ENCODE results near the gene C1orf210.

The C1orf210 gene

DNA sequence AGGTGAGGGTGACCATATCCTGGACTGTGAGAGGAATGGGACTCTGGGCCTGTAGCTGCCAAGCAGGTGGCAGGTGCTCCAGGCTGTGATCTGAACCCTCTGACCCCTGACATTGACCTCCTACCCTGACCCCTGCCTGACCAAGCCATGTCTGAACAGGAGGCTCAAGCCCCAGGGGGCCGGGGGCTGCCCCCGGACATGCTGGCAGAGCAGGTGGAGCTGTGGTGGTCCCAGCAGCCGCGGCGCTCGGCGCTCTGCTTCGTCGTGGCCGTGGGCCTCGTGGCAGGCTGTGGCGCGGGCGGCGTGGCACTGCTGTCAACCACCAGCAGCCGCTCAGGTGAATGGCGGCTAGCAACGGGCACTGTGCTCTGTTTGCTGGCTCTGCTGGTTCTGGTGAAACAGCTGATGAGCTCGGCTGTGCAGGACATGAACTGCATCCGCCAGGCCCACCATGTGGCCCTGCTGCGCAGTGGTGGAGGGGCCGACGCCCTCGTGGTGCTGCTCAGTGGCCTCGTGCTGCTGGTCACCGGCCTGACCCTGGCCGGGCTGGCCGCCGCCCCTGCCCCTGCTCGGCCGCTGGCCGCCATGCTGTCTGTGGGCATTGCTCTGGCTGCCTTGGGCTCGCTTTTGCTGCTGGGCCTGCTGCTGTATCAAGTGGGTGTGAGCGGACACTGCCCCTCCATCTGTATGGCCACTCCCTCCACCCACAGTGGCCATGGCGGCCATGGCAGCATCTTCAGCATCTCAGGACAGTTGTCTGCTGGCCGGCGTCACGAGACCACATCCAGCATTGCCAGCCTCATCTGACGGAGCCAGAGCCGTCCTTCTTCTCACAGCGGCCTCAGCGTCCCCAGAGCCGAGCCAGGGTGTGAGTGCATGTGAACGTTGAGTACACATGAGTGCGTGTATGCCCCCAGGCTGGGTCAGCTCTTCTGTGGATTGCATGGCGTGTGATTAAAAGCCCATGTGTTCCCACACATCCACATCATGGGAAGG, 12.5 kb downstream of the C1orf210 start:
- no peak for DNase-seq

DNA sequence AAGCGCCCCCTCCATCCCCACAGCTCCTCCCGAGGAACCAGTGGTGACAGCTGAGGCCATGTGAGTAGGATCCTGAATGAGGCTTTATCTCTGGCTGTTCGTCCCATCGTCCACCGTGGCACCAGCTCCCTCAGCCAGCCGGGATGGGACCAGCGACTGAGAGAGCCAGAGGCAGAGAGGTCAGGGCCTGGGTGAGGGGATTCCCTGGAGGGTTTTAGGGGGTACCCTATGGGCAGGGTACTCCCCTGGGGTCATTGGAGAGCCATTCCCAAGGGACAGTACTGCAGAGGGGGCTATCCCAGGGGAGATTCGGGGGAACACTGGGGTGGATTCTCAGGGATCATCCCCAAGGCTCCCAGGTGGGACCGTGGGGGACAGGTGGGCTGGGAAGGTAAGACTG, 13.2 kb downstream of the C1orf210 start:
- DNase-seq: no peak

DNA sequence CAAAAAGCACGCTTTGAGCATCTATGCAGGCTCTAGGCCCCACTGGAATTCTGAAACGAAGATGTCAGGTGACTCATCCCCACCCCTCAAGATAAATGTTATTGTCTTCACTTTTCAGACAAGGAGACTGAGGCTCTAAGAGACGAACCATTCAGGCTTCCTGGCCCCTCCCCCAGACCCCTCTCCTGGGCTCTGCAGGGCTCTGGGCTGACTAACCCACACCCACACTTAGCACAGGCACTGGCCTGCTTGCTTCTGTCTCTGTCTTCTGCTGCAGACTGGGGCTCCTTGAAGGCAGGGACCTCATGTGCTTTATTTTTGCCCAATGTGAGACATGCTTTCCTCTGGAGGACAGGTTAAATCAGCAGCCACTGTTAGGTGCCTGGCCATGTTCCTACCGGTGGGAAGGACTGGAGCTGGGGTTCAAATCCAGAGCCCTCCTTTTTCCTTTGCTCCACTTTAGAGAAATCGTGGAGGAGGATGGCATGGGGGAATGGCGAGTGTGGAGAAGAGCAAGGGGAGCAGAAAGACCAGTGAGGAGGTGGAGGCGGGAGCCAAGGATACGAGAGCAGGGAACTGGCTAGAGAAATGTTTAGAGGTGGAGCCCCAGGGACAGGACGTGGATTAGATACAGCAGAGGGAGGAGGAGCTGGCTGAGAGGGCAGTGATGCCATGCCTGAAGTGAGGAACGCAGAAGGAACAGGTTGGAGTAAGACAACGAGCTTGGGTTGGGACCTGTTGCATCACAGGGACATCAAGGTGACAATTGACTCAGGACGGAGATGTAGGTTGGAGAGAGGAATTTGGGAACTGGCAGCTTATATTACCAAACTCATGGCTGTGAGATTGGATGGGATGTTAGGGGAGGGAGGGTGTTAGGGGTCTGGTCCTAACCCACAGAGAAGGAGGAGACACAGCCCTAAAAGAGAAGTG, 13.9 kb downstream of the C1orf210 start:
- no peak for DNase-seq

DNA sequence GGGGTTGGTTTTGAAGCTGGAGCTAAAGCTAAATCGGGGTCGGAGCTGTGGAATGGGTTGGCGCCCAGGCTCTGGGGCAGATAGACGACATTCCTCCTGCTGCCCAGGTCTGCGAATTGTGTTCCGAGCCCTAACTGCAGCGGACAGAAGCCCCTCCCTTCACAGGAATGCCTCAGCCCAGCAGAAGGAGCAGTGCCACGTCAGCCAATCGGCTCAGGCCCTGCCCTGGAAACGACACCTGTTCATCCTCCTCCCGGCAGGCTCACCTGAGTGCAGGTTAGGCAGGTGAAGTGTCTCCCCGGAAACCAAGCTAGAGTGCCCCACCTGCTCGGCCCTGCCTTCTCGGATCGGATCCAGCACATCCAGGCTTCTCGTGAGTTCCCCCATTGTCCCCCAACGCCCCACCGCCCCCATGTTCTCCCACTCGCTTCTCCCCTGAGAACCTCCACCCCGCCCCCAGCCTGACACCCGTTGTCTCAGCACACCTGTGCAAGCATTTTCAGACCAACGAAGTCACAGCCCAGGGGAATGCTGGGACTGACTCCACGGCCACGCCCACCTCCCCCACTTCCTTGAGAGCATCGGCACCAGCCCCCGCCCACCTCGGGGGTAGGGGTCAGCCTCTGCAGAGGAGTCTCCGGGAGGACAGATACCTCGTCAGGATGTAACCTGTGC, 14.8 kb downstream of the C1orf210 start:
- no peak for DNase-seq

DNA sequence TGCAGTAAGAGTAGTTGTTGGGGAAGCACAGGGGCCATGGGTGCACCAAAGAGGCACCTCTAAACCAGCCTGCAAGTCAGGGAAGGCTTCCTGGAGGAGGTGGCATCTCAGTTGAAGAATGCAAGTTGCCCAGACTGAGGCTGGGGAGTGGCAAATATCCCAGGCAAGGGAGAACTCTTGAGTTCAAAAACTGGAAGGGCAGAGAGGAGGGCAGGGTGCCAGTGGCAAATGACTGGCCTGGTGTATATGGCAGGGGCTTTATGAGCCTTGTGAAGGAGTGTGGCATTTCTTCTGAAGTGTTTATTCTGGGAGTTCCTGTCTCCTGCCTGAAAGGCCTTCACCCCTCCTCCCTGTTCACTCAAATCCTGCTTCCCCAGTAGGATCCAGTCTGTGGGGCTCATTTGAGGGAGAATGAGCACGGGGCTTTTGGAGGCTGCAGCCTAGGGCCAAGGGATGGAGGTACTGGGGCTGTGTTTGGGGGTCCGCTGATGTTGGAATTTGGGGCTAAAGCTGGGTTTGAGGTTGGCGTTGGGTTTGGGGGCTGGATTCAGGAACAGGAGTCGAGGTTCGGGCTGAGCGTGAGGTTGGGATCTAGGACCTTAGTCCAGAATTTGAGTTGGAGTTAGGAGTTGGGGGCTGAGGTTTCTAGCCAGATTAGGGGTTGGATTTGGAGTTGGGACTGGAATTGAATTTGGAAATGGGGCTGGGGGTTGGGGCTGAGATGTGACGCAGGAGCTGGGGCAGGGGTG, 15.6 kb downstream of the C1orf210 start, which contains the start of gene TMEM125:
TSS of gene TMEM125 (plus strand) at position 357 of the 749 bp plus-strand sequence. CDS start 2,740 bp downstream, outside the sequence.
- DNase-seq: no peak

DNA sequence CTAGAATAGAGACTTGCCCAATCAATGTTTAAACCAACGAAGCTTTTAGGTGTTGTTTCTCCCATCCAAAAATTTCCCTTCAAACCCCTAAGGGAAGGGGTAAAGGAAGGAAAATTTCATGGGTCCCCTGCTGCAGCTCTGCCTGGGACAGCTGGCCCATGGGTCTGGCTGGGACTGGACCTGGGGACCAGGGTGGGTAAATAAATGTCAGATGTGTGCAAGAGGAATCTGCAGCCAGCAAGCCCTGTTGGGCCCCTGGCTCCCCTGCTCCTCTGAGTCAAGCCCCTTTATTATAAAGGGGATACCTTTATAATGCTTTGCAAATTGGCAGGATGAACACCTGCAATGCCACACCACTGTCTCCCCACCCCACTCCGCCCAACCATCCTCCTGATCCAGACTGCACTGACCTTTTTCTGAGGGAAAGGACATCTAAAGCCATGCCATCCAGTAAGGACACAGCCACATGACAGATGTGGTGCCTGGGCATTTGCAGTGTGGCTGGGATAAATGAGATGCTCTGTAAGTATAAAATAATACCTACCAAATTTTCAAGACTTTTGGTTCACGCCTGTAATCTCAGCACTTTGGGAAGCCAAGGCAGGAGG, 17.5 kb downstream of the C1orf210 start:
- no peak for DNase-seq

DNA sequence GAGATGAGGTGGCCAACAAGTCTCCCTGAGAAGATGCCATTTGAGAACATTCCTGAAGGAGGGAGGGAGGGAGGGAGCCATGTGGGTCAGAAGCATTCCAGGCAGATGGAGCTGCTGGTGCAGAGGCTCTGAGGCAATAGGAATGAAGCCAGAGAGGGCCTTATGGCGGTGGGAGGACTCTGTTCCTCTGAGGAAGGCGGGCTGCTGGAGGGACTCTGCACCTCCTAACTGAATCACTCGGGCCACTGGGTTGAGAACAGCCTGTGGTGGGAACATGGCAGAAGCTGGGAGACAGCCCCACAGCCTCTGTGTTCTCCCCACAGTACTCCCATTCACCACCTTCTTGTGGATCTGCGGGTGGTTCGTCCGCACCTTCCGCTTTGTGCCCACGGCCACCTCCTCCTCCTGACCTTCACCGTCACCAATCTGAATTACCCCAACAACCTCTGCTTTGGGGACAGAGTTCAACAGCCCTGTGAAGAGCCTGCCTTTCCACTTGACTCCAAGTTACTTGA, 18.0 kb downstream of the C1orf210 start:
- DNase-seq: no peak

DNA sequence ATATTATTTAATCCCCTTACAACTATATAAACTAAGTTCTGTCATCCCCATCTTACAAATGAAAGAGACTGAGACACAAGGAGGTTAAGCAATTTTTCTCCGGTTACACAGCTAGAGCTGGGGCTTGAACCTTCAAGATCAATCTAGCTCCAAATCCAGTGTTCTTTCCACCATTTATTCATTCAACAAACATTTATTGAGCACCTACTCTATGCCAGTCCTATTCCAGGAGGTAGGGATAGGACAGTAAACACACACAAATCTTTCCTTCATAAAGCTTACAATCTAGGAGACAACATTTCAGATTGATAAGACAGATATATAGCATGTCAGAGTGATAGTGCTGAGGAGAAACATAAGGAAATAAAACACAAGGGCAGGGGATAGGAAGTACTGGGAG, 18.5 kb downstream of the C1orf210 start:
- DNase-seq: no peak

DNA sequence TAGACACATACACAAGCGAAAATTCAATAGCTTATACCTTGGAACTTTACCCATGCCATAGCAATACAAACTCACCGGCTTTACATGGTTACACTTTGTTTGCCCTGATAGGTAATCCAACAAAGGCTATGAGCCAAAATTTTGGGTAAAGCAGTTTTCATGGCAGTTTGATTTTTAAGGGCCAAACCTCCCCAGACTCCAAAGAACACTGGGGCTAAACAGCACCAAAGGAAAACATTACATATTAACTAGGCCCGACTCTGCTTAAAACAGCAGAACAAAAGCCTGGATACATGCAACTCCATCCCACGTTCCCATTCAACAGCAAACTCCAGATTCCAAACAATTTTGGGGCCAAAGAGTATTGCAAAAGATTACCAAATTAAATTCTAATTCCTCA, 19.9 kb downstream of the C1orf210 start:
- DNase-seq: no peak

DNA sequence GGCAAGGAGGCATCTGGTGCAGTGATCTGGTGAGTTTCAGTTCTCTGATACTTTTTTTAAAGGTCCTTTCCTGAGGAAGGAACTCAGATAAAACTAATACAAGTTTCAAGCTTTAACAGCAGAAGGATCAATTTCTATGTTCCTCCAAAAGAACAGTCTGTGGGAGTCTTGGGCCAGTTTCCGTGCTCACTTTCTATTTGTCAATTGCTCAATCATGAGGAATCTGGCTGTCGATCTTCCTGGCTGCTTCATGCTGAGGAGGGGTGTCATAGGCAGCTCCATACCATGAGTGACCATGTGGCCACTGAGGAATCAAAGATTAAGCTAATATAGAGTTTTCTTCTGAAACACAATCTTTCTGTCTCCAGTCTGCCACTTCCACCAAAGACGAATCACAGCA, 27.0 kb downstream of the C1orf210 start:
- DNase-seq: no peak

DNA sequence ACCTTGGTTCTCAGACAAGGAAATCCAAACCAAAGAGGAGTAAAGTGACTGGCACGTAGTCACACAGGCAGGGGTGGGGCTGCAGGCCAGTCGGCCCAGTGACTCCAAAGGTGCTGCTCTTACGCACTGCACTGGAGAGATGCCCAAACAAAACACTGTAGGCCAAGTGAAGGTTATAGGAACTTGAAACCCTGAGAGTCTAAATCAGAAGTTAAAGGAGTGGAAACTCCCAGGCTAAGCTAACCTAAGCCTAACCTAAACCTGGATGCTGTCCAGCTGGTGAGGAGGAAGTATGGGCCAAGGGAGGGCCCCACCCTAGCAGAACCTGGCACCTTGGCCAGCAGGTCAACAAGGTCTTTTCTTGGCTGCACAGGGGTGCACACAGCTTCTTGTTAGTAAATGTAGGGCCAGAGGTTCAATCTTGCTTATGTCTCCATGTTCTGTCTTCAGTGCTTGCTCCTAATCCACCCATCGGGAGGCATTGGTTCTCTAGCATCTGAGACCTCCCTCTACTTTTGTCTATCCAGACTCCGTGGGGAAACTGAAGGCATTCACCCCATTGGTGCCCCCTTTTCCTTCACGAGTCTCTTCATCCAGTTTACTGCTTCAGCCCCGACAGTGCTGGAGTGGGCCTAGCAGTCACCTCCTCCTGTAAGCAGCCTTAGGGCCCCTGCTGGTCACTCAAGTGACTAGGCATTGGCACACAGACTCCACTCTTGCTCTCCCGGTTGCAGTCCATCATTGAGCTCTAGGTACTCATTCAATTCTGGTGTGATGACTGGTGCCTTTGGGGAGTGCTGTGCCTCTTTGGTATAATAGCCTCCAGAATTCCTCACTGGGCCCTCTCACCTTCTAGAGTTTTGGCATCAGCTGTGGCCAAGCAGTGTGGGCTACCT, 28.5 kb downstream of the C1orf210 start:
- DNase-seq: no peak

DNA sequence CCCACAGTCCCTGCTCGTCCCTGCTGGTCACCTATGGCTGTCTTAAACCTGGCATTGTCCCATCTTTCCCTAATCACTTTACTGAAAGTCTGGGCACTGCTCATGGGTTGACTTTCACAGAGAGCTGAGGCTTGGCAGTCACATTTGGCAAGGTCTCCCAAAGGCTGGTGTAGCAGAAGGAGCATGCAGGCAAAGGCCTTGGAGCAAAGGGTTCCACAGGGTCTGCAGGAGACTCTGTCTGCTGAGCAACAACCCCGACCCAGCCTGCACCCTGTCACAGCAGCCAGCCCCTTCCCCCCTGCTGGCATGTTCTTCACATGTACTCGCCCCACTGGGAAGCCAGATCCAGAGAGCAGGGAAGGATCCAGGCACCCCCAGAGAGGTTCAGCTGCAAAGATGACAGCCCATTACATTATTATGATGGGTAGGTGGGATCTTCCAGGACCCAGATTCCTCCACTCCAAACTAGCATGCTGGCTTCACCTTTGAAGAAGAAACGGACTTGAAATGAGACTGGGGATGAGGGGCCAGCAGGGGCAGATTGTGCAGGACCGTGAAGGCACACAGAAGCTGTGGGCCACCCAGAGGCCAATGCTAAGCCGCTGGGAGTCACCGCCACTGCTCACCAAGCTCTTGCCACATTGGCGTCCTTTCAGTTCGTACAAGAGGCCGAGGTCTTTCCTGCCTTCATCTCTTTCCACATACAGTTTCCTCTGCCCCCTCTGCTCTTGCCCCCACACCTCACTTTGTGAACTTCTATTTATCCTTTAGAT, 29.8 kb downstream of the C1orf210 start:
- DNase-seq: no peak

DNA sequence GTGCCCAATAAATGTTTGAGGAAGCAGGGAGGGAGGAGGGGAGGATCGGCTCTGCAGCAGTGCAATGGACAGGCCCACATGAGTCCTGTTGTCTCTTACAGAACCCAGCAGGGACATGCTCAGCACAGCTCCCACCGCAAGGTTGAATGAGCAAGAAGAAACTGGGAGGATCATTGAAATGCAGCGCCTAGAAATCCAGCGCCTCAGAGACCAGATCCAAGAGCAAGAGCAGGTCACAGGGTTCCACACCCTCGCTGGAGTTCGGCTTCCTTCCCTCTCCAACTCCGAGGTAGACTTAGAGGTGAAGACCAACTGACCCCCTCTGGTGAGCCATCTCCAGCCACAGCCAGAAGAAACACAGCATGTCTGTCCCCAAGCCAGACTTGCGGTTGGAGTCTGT, 31.5 kb downstream of the C1orf210 start:
- no peak for DNase-seq

DNA sequence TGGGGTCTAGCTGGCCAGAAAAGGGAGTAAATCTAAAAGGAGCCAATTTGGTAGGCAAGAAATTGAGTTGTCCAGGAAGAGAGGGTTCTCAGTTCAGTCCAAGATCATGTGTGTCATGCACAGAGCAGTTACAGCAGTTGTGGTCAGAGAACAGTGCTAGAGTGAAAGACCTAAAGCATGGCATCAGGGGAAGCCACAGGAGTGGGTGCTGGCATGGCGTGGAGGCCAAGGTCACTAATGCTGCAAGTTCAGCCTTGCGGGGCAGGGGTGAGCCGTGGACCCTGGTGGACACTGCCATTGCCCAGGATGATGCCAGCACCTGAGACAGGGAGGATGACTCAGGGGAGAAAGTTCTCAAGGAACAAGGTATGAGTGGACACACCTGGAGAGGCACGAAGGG, 32.2 kb downstream of the C1orf210 start:
- DNase-seq: no peak

DNA sequence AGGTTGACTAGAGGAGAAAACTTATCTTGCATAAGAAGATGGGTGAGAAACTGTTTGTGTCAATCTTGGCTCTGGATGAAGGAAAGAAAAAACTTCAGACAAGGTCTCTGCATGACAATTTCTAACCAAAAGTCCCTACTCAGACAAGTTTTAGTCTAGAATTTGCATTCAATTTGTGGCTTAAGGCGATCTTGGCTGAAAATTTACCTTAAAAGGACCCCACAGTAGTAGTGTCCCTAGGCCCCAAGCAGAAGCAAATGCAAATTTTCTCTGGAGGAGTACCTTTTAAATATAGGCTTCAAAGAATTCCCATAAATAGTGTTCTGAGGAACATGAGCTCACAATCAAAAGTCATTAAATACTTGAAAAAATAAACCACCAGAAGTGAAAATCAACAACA, 33.2 kb downstream of the C1orf210 start:
- DNase-seq: no peak

DNA sequence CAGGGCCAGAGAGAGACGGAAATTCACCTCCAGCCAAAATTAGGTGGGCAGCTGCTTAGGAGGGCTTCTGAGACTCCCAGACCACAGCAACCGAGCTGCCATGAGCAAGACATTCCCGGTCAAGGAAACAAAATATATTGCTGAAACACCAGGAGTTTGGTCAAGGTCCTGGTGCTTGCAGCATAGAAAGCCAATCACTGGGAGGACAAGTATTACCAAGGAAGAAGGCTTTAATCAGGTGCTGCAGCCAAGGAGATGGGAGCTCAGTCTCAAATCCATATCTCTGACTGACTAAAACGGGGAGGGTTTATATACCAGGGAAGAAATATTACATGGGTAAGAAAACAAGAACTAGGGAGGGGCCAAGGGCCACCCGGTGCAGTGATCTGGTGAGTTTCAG, 34.4 kb downstream of the C1orf210 start:
- no peak for DNase-seq

DNA sequence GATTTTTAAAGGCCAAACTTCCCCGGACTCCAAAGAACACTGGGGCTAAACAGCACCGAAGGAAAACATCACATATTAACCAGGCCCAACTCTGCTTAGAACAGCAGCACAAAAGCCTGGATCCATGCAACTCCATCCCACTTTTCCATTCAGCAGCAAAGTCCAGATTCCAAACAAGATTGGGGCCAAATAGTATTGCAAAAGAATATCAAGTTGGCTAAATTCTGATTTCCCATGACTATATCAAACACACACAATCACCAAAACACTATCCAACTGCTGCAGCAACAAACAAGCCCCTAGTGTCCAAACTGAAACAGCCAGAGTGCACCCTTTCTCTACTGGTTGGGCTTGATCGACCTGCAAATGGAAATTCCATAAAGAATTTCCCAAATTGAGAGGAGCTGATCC, 35.0 kb downstream of the C1orf210 start:
- DNase-seq: no peak

DNA sequence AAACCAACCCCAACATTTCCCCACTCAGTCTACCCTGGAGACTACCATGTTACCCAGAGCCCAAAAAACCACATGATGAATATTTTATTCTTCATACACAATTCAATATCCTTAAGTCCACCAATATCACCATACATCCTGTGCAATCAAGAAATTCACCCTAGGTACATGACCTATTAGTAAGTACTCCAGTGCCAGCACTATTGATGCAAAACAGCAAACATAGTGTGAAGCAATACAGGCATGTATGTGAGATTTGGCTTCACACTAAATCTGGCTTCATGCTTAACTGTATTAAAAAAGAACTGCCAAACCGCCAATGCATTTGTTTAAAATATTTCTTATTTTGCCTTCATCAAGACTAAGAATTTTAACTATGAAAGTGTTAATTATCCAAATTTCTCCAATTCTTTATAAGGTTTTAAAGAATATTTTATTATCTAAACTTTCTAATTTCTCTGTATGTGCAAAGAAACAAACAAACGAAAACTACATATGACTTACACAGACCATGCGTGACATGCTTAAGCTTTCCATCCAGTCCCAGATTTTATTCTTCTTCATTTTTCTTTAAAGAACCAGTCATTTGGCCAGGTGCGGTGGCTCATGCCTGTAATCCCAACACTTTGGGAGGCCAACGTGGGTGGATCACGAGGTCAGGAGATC, 38.0 kb downstream of the C1orf210 start:
- DNase-seq: no peak

All from NCI-H524 (cell line).